Osteocyte (in vitro differentiated cells): ENCODE data around the gene SLC2A2. TPM values are rescaled to one million over a fixed set of nuclear protein-coding genes. Genes with fewer than 3 reads are reported as not detected.

ENCODE experiments used
- DNase-seq: peaks from one replicate; pipeline ENCODE4 v3.0.0; 2021; ENCODE audit warnings: mixed read lengths; ENCODE audit not compliant: unreplicated experiment; ENCODE audit errors: extremely low spot score
- H3K27ac Mint-ChIP-seq: one replicate; pipeline ENCODE4 v1.8.0; 2021; ENCODE audit warnings: mild to moderate bottlenecking, mixed read lengths; ENCODE audit not compliant: unreplicated experiment
- H3K27me3 Mint-ChIP-seq: one replicate; pipeline ENCODE4 v1.8.0; 2021; ENCODE audit warnings: mixed read lengths; ENCODE audit not compliant: unreplicated experiment
- H3K36me3 Mint-ChIP-seq: one replicate; pipeline ENCODE4 v1.8.0; 2021; ENCODE audit warnings: mixed read lengths; ENCODE audit not compliant: unreplicated experiment
- H3K4me1 Mint-ChIP-seq: one replicate; pipeline ENCODE4 v1.8.0; 2021; ENCODE audit warnings: mixed read lengths; ENCODE audit not compliant: unreplicated experiment
- H3K4me3 Mint-ChIP-seq: one replicate; pipeline ENCODE4 v1.8.0; 2021; ENCODE audit warnings: mild to moderate bottlenecking, moderate library complexity, mixed read lengths; ENCODE audit not compliant: unreplicated experiment
- H3K9me3 Mint-ChIP-seq: one replicate; pipeline ENCODE4 v1.8.0; 2021; ENCODE audit warnings: mixed read lengths; ENCODE audit not compliant: unreplicated experiment
- CTCF ChIP-seq: fragments of 200-600 bp; sonication (generic); IDR thresholded peaks from 2 replicates; pipeline ENCODE4 v1.5.0; 2021; ENCODE audit warnings: antibody characterized with exemption, mild to moderate bottlenecking, moderate library complexity
- long read RNA-seq: library from polyadenylated mRNA; unstranded; transcript quantifications from one replicate; pipeline ENCODE4 v2.0.0, GENCODE V29; 2021
- total RNA-seq: library from RNA; stranded (reverse); gene quantifications from 2 replicates; pipeline ENCODE4 v1.2.1, GENCODE V29; 2021

The SLC2A2 gene
- not detected in 2 replicates for total RNA-seq
- long read RNA-seq: 0 reads

- H3K27me3 Mint-ChIP-seq: peaks cover 3% of the 10 kb centered on the region
- H3K4me1 Mint-ChIP-seq: no peaks in the 10 kb centered on the region
- TF ChIP-seq CTCF: no peak
- H3K9me3 Mint-ChIP-seq: peaks cover 2% of the 10 kb centered on the region
- DNase-seq: no peak
- no peaks in the 10 kb centered on the region for H3K36me3 Mint-ChIP-seq
- H3K4me3 Mint-ChIP-seq: no peak within 1 kb of the TSS
- no peak within 1 kb of the TSS for H3K27ac Mint-ChIP-seq
Observed at GRCh38 chr3:171026597-171027293, at the start of gene SLC2A2. SLC2A2 (minus strand) TSS chr3:171026720; CDS start chr3:171026670, 50 bp downstream.

- Mint-ChIP-seq H3K36me3 (peaks cover 21% of the 10 kb centered on the region), H3K27ac (no peak overlapping the region), H3K27me3 (no peaks in the 10 kb centered on the region), H3K9me3 (no peaks in the 10 kb centered on the region), H3K4me3 (no peak overlapping the region), H3K4me1 (peaks cover 2% of the 10 kb centered on the region)
- TF ChIP-seq CTCF: no peak
- DNase-seq: no peak
Observed at GRCh38 chr3:171072432-171072831, 45.9 kb upstream of the SLC2A2 start.

GRCh38 chr3:171068658-171069057, 42.1 kb upstream of the SLC2A2 start:
- Mint-ChIP-seq H3K4me1 (no peaks in the 10 kb centered on the region), H3K4me3 (no peak overlapping the region), H3K27me3 (no peaks in the 10 kb centered on the region), H3K27ac (no peak overlapping the region), H3K9me3 (no peaks in the 10 kb centered on the region), H3K36me3 (peaks cover 28% of the 10 kb centered on the region)
- no peak for DNase-seq
- TF ChIP-seq CTCF: no peak

- no peak for TF ChIP-seq CTCF
- H3K36me3 Mint-ChIP-seq: peaks cover 25% of the 10 kb centered on the region
- no peaks in the 10 kb centered on the region for H3K27me3 Mint-ChIP-seq
- H3K9me3 Mint-ChIP-seq: no peaks in the 10 kb centered on the region
- H3K27ac Mint-ChIP-seq: no peak overlapping the region
- H3K4me3 Mint-ChIP-seq: no peak overlapping the region
- DNase-seq: no peak
- H3K4me1 Mint-ChIP-seq: no peaks in the 10 kb centered on the region
Observed at GRCh38 chr3:171066206-171066605, 39.7 kb upstream of the SLC2A2 start.

- Mint-ChIP-seq H3K4me3 (no peak overlapping the region), H3K9me3 (no peaks in the 10 kb centered on the region), H3K27me3 (no peaks in the 10 kb centered on the region), H3K36me3 (peaks cover 25% of the 10 kb centered on the region), H3K27ac (no peak overlapping the region), H3K4me1 (no peaks in the 10 kb centered on the region)
- DNase-seq: no peak
- no peak for TF ChIP-seq CTCF
Observed at GRCh38 chr3:171065732-171066131, 39.2 kb upstream of the SLC2A2 start.
